ENCODE measurements around the gene ZNF581. TPM values are rescaled to one million over a fixed set of nuclear protein-coding genes. Genes with fewer than 3 reads are reported as not detected.

The ZNF581 gene
- total RNA-seq, 3 donors from 2014 or later = 15.2 to 22.5 (median 20.1) TPM

GRCh38 chr19:55598719-55599467 lies 44.6 kb upstream of the ZNF581 start:
- Histone ChIP-seq H3K4me3 (peak overlapping the region; percentile 77), H3K9me3 (no peaks in the 10 kb centered on the region), H3K4me1 (ENCODE audit: low read depth) (peaks cover 14% of the 10 kb centered on the region), H3K36me3 (ENCODE audit: low read depth) (no peaks in the 10 kb centered on the region)
- TF ChIP-seq CTCF (IDR thresholded peaks at IDR 0.05) = no peak
- DNase-seq = peak; percentile 95 to 97 (median 95)
- peak; percentile 87 for ATAC-seq
- intact Hi-C loops (cut with DNase I, micrococcal nuclease) = no loop called here

GRCh38 chr19:55599468-55599841 lies 44.0 kb upstream of the ZNF581 start, which contains the start of gene FIZ1:
Gene FIZ1, minus strand, starts transcription at chr19:55599517. Its CDS starts 1,652 bp downstream, at chr19:55597865.
- peak; percentile 97 to 98 (median 98) for DNase-seq
- Histone ChIP-seq H3K36me3 (ENCODE audit: low read depth) (no peaks in the 10 kb centered on the region), H3K9me3 (no peaks in the 10 kb centered on the region), H3K4me1 (ENCODE audit: low read depth) (peaks cover 19% of the 10 kb centered on the region), H3K4me3 (peak within 1 kb of the TSS; percentile 77)
- peak; percentile 89 for ATAC-seq
- no peak for TF ChIP-seq CTCF (IDR thresholded peaks at IDR 0.05)
- intact Hi-C loops (cut with DNase I, micrococcal nuclease) = no loop called here

GRCh38 chr19:55599842-55600661 lies 43.4 kb upstream of the ZNF581 start, which contains the start of gene ZNF524:
Gene ZNF524, plus strand, starts transcription at chr19:55600288. Its CDS starts 1,825 bp downstream, at chr19:55602113.
- Histone ChIP-seq H3K4me3 (peak within 1 kb of the TSS; percentile 77), H3K9me3 (no peaks in the 10 kb centered on the region), H3K36me3 (ENCODE audit: low read depth) (no peaks in the 10 kb centered on the region), H3K4me1 (ENCODE audit: low read depth) (peaks cover 24% of the 10 kb centered on the region)
- DNase-seq (peak; percentile 85 to 91 (median 91)), ATAC-seq (peak; percentile 68)
- intact Hi-C loops (cut with DNase I, micrococcal nuclease) = no loop called here
- TF ChIP-seq CTCF (IDR thresholded peaks at IDR 0.05) = no peak

GRCh38 chr19:55600662-55601028 lies 42.8 kb upstream of the ZNF581 start:
- intact Hi-C loops (cut with DNase I, micrococcal nuclease) = no loop called here
- TF ChIP-seq CTCF (IDR thresholded peaks at IDR 0.05) = no peak
- peak overlapping the region; percentile 77 for H3K4me3 ChIP-seq
- DNase-seq (no peak), ATAC-seq (no peak)
- no peaks in the 10 kb centered on the region for H3K9me3 ChIP-seq
- H3K36me3 ChIP-seq (ENCODE audit: low read depth) = no peaks in the 10 kb centered on the region
- peaks cover 24% of the 10 kb centered on the region for H3K4me1 ChIP-seq (ENCODE audit: low read depth)

GRCh38 chr19:55601084-55601483 lies 42.4 kb upstream of the ZNF581 start:
- H3K36me3 ChIP-seq (ENCODE audit: low read depth) = no peaks in the 10 kb centered on the region
- ATAC-seq = no peak
- H3K4me3 ChIP-seq = no peak overlapping the region
- no peaks in the 10 kb centered on the region for H3K9me3 ChIP-seq
- peaks cover 24% of the 10 kb centered on the region for H3K4me1 ChIP-seq (ENCODE audit: low read depth)
- TF ChIP-seq CTCF (IDR thresholded peaks at IDR 0.05) = no peak
- intact Hi-C loops (cut with DNase I, micrococcal nuclease) = no loop called here
- peak in 1 of 3 donors; percentile 28 for DNase-seq
